CD4-positive, alpha-beta T cell treated with Interleukin-6 at 100 ng/mL for 8 hours (primary cell): Measurements from ENCODE around the gene ADAMTS6.

Experiments used
- DNase-seq: peaks from one replicate; pipeline ENCODE4 v3.0.0-alpha.2; 2020; ENCODE audit warnings: mixed read lengths, low spot score

ADAMTS6 gene

GRCh38 chr5:65103756-65104440 is 377.8 kb downstream of the ADAMTS6 start:
- no peak for DNase-seq

GRCh38 chr5:65102976-65103711 is 378.6 kb downstream of the ADAMTS6 start:
- DNase-seq = peak; percentile 40

GRCh38 chr5:65102371-65102975 is 379.2 kb downstream of the ADAMTS6 start:
- DNase-seq = no peak

- no peak for DNase-seq
These were observed 380.1 kb downstream of the ADAMTS6 start for GRCh38 chr5:65101632-65102100.

GRCh38 chr5:65100911-65101631 is 380.6 kb downstream of the ADAMTS6 start:
- DNase-seq = no peak
